Tibial nerve (tissue), 3 donors: Measurements from ENCODE around the gene CERS1.

ENCODE experiments used
- CTCF ChIP-seq, 5 experiments: fragments of 200-600 bp in 3 of 5; fragments of 450-650 bp in 2 of 5; sonication (generic) in 3 of 5; IDR thresholded peaks; one replicate each; pipeline ENCODE4 v1.5.1; 2016 to 2019; ENCODE audit warnings: antibody characterized with exemption in 5 of 5, mild to moderate bottlenecking in 3 of 5, moderate library complexity in 2 of 5
- POLR2A ChIP-seq, 2 donors: fragments of 450-650 bp; IDR thresholded peaks; one replicate each; pipeline ENCODE4 v1.6.1; 2017; ENCODE audit warnings: antibody characterized with exemption in 2 of 2, mild to moderate bottlenecking in 2 of 2, moderate library complexity in 2 of 2

- TF ChIP-seq CTCF (IDR thresholded peaks at IDR 0.05) (no peak), POLR2A (IDR thresholded peaks at IDR 0.05) (no peak)
Observed at GRCh38 chr19:18828786-18829185, 67.2 kb downstream of the CERS1 start.
